Adrenal gland (tissue), 5 donors: ENCODE data around the gene SPATS2.

Experiments used
- POLR2A ChIP-seq, 2 donors: fragments of 450-650 bp; IDR thresholded peaks; one replicate each; pipeline ENCODE4 v1.6.1; 2017; ENCODE audit warnings: antibody characterized with exemption in 2 of 2, mild to moderate bottlenecking in 2 of 2, moderate library complexity in 1 of 2
- TF ChIP-seq, protein P1 (sequence below), 6 experiments: fragments of 450-650 bp in 4 of 6; fragments of 200-600 bp in 2 of 6; sonication (generic) in 1 of 6; IDR thresholded peaks; 1 replicate in 5 of 6; 2 replicates in 1 of 6; pipeline versions ENCODE4 v1.5.1 to v1.8.0; 2016 to 2021; ENCODE audit warnings: antibody characterized with exemption in 6 of 6, mild to moderate bottlenecking in 2 of 6, moderate library complexity in 1 of 6
- donor health status: DM: no; HTN: no; CAD: no.

DNA sequence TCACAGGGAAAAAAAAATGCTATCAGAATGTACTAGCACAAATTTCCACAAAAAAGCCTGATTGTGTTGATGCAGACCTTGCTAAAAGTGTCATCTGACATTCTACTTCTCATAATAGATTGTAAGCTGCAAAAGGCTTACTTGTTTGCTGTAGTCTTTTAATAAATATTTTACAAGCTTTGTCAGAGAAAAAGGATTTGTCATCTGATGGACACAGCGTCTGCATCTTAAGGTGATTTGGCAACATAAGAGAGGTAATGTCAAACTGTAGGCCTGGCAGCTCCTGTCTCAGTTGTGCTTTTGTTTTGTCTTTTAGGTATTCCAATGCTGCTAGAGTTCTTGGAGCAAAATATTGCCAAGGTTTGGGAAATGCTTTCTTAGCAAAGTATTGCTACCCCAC is 145.3 kb downstream of the SPATS2 start:
- TF ChIP-seq, protein P1, sequence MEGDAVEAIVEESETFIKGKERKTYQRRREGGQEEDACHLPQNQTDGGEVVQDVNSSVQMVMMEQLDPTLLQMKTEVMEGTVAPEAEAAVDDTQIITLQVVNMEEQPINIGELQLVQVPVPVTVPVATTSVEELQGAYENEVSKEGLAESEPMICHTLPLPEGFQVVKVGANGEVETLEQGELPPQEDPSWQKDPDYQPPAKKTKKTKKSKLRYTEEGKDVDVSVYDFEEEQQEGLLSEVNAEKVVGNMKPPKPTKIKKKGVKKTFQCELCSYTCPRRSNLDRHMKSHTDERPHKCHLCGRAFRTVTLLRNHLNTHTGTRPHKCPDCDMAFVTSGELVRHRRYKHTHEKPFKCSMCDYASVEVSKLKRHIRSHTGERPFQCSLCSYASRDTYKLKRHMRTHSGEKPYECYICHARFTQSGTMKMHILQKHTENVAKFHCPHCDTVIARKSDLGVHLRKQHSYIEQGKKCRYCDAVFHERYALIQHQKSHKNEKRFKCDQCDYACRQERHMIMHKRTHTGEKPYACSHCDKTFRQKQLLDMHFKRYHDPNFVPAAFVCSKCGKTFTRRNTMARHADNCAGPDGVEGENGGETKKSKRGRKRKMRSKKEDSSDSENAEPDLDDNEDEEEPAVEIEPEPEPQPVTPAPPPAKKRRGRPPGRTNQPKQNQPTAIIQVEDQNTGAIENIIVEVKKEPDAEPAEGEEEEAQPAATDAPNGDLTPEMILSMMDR (IDR thresholded peaks at IDR 0.05) = no peak
- no peak for TF ChIP-seq POLR2A (IDR thresholded peaks at IDR 0.05)
